GM19328 (cell line): ENCODE measurements around the gene UGT1A3.

Source experiments
- ATAC-seq: cut with Tn5 transposase; IDR thresholded peaks from one replicate; pipeline ENCODE4 v1.9.1; 2021; ENCODE audit warnings: mild to moderate bottlenecking, moderate library complexity; ENCODE audit not compliant: unreplicated experiment

Gene UGT1A3

GRCh38 chr2:233814056-233814835, 85.4 kb downstream of the UGT1A3 start:
- ATAC-seq, result no peak

- ATAC-seq, result no peak
These were observed 87.0 kb downstream of the UGT1A3 start for GRCh38 chr2:233815861-233816260.

- no peak for ATAC-seq
These were observed 87.5 kb downstream of the UGT1A3 start for GRCh38 chr2:233816334-233816733.

- no peak for ATAC-seq
These were observed 87.9 kb downstream of the UGT1A3 start for GRCh38 chr2:233816771-233817170.

GRCh38 chr2:233817361-233817911, 88.6 kb downstream of the UGT1A3 start:
- ATAC-seq, result no peak

- no peak for ATAC-seq
These were observed 89.3 kb downstream of the UGT1A3 start for GRCh38 chr2:233817995-233818638.

GRCh38 chr2:233818639-233819621, 90.1 kb downstream of the UGT1A3 start:
- no peak for ATAC-seq

GRCh38 chr2:233819884-233820773, 91.3 kb downstream of the UGT1A3 start:
- ATAC-seq, result no peak

GRCh38 chr2:233820774-233821105, 91.9 kb downstream of the UGT1A3 start:
- ATAC-seq, result no peak

GRCh38 chr2:233821196-233821595, 92.4 kb downstream of the UGT1A3 start:
- ATAC-seq, result no peak

GRCh38 chr2:233821709-233822100, 92.9 kb downstream of the UGT1A3 start:
- ATAC-seq, result no peak

GRCh38 chr2:233822101-233822771, 93.4 kb downstream of the UGT1A3 start:
- no peak for ATAC-seq
